ENCODE data around the gene ZBTB34.
A peak's percentile ranks its signal among the peaks of the same experiment; 100 is the strongest.
"Not testable (repeated sequence)": the region's sequence is repeated elsewhere in the genome, so short reads cannot be mapped to it uniquely, and the experiment has no call there.

The ZBTB34 gene

GRCh38 chr9:126860077-126860756 lies at the start of gene ZBTB34:
Gene ZBTB34 (plus strand): TSS chr9:126860639. CDS start chr9:126879400, 18,761 bp downstream.
- DNase-seq (ENCODE audit: low read depth), result peak; percentile 67

GRCh38 chr9:126813072-126813471 lies 47.4 kb upstream of the ZBTB34 start:
- no peak for DNase-seq (ENCODE audit: low read depth)

- no peak for DNase-seq (ENCODE audit: low read depth)
These were observed 46.3 kb upstream of the ZBTB34 start for GRCh38 chr9:126814091-126814490.

- DNase-seq (ENCODE audit: low read depth), result not testable (repeated sequence)
These were observed 42.8 kb upstream of the ZBTB34 start for GRCh38 chr9:126817615-126818014.

- no peak for DNase-seq (ENCODE audit: low read depth)
These were observed 42.0 kb upstream of the ZBTB34 start for GRCh38 chr9:126818482-126818881.

GRCh38 chr9:126819482-126819881 lies 41.0 kb upstream of the ZBTB34 start:
- no peak for DNase-seq (ENCODE audit: low read depth)

GRCh38 chr9:126822278-126822677 lies 38.2 kb upstream of the ZBTB34 start:
- no peak for DNase-seq (ENCODE audit: low read depth)

- no peak for DNase-seq (ENCODE audit: low read depth)
These were observed 37.6 kb upstream of the ZBTB34 start for GRCh38 chr9:126822873-126823272.

GRCh38 chr9:126824052-126824451 lies 36.4 kb upstream of the ZBTB34 start:
- DNase-seq (ENCODE audit: low read depth), result not testable (repeated sequence)

- no peak for DNase-seq (ENCODE audit: low read depth)
These were observed 33.2 kb upstream of the ZBTB34 start for GRCh38 chr9:126827227-126827626.

GRCh38 chr9:126829035-126829434 lies 31.4 kb upstream of the ZBTB34 start:
- DNase-seq (ENCODE audit: low read depth), result no peak

- no peak for DNase-seq (ENCODE audit: low read depth)
These were observed 29.6 kb upstream of the ZBTB34 start for GRCh38 chr9:126830827-126831226.

GRCh38 chr9:126832440-126832839 lies 28.0 kb upstream of the ZBTB34 start:
- no peak for DNase-seq (ENCODE audit: low read depth)

- no peak for DNase-seq (ENCODE audit: low read depth)
These were observed 27.4 kb upstream of the ZBTB34 start for GRCh38 chr9:126833020-126833419.

- DNase-seq (ENCODE audit: low read depth), result no peak
These were observed 26.6 kb upstream of the ZBTB34 start for GRCh38 chr9:126833710-126834345.

GRCh38 chr9:126834672-126835071 lies 25.8 kb upstream of the ZBTB34 start:
- no peak for DNase-seq (ENCODE audit: low read depth)

- no peak for DNase-seq (ENCODE audit: low read depth)
These were observed 24.2 kb upstream of the ZBTB34 start for GRCh38 chr9:126836216-126836615.

- no peak for DNase-seq (ENCODE audit: low read depth)
These were observed 22.2 kb upstream of the ZBTB34 start for GRCh38 chr9:126838055-126838811.

GRCh38 chr9:126838895-126839294 lies 21.5 kb upstream of the ZBTB34 start:
- no peak for DNase-seq (ENCODE audit: low read depth)

GRCh38 chr9:126839301-126839700 lies 21.1 kb upstream of the ZBTB34 start:
- DNase-seq (ENCODE audit: low read depth), result no peak

- DNase-seq (ENCODE audit: low read depth), result no peak
These were observed 18.1 kb upstream of the ZBTB34 start for GRCh38 chr9:126842220-126842842.

- DNase-seq (ENCODE audit: low read depth), result no peak
These were observed 17.3 kb upstream of the ZBTB34 start for GRCh38 chr9:126842977-126843799.

All from activated gamma-delta T cell treated with anti-CD3 and anti-CD28 coated beads, Interleukin-2, amount 50 U/mL, for 16 hours (primary cell).